Endothelial cell of umbilical vein (primary cell): ENCODE data around the gene KCNMA1. TPM values are rescaled to one million over a fixed set of nuclear protein-coding genes. Genes with fewer than 3 reads are reported as not detected.

ENCODE experiments used
- BruUV-seq: library from RNA; stranded (reverse); fragments of 400-500 nt; replicated peaks from 2 replicates; lab custom pipeline; 2021; lab: Mats Ljungman, UMichigan
- CTCF ChIA-PET: fragments of 300-600, 350-600 bp; sonication (Branson Sonifier 250); formaldehyde crosslinking; loops from one replicate; lab custom pipeline; 2021; ENCODE audit warnings: antibody characterized with exemption, inconsistent platforms; lab: Charles Lee
- POLR2A ChIA-PET: fragments of 300-600, 350-600 bp; sonication (Branson Sonifier 250); formaldehyde crosslinking; loops from one replicate; lab custom pipeline; 2021; ENCODE audit warnings: antibody characterized with exemption, inconsistent platforms; lab: Charles Lee
- DNase-seq: peaks from one replicate; pipeline ENCODE4 v3.0.0-alpha.2; 2011; ENCODE audit warnings: low read depth, low spot score
- FAIRE-seq: peaks from 2 replicates; lab custom pipeline; 2011; peaks lifted over from hg19 to GRCh38; lab: Jason Lieb, UNC
- H2AFZ ChIP-seq: 2 replicates; pipeline ENCODE4 v1.6.0; 2012; ENCODE audit warnings: low read depth, low read length, control low read depth, inconsistent platforms
- H3K27ac ChIP-seq: 2 replicates; pipeline ENCODE4 v1.5.1; 2011; ENCODE audit warnings: low read depth, mild to moderate bottlenecking, control low read depth, low read length, moderate library complexity; ENCODE audit not compliant: insufficient read depth
- H3K27me3 ChIP-seq, 2 experiments: 2 replicates each; pipeline versions ENCODE4 v1.6.0 to v1.6.1; 2011; ENCODE audit warnings: low read length in 2 of 2, mixed read lengths in 1 of 2; ENCODE audit not compliant: control insufficient read depth in 2 of 2, insufficient read depth in 2 of 2
- H3K36me3 ChIP-seq, 2 experiments: 2 replicates in 1 of 2; 3 replicates in 1 of 2; pipeline ENCODE4 v1.5.1; 2011; ENCODE audit warnings: low read length in 2 of 2, mild to moderate bottlenecking in 1 of 2, moderate library complexity in 1 of 2; ENCODE audit not compliant: control insufficient read depth in 2 of 2, insufficient read depth in 2 of 2; ENCODE audit errors: extremely low read depth in 1 of 2
- H3K4me1 ChIP-seq: 3 replicates; pipeline ENCODE4 v1.5.1; 2011; ENCODE audit warnings: mild to moderate bottlenecking, low read length; ENCODE audit not compliant: control insufficient read depth, insufficient read depth; ENCODE audit errors: extremely low read depth
- H3K4me2 ChIP-seq: 2 replicates; pipeline ENCODE4 v1.6.1; 2011; ENCODE audit warnings: low read length, control low read depth, mixed read lengths; ENCODE audit not compliant: insufficient read depth
- H3K4me3 ChIP-seq, 3 experiments: fragments of 200-600 bp in 1 of 3; sonication (generic), shearing (Covaris generic) in 1 of 3; replicated peaks in 1 of 3; 2 replicates each; pipeline ENCODE4 v1.5.1; 2011 to 2016; ENCODE audit warnings: control low read depth in 3 of 3, low read length in 3 of 3, mild to moderate bottlenecking in 2 of 3, inconsistent platforms in 1 of 3, low read depth in 1 of 3, moderate library complexity in 1 of 3; ENCODE audit not compliant: insufficient read depth in 1 of 3
- H3K79me2 ChIP-seq: 2 replicates; pipeline ENCODE4 v1.6.0; 2012; ENCODE audit warnings: low read length, inconsistent platforms; ENCODE audit not compliant: control insufficient read depth, insufficient read depth
- H3K9ac ChIP-seq: replicated peaks from 2 replicates; pipeline ENCODE3; 2011; ENCODE audit warnings: low read length, control low read depth; ENCODE audit not compliant: insufficient read depth; ENCODE audit errors: extremely low read depth
- H3K9me1 ChIP-seq: replicated peaks from 3 replicates; pipeline ENCODE4 v1.6.0; 2011; ENCODE audit warnings: mild to moderate bottlenecking, low read length; ENCODE audit not compliant: control insufficient read depth, insufficient read depth; ENCODE audit errors: extremely low read depth
- H3K9me3 ChIP-seq: replicated peaks from 2 replicates; pipeline ENCODE4 v1.5.1; 2012; ENCODE audit warnings: low read length, inconsistent platforms; ENCODE audit not compliant: control insufficient read depth, insufficient read depth
- H4K20me1 ChIP-seq: replicated peaks from 2 replicates; pipeline ENCODE3; 2011; ENCODE audit warnings: mild to moderate bottlenecking, low read length; ENCODE audit not compliant: control insufficient read depth, insufficient read depth; ENCODE audit errors: extremely low read depth
- EZH2 ChIP-seq: IDR thresholded peaks from 2 replicates; pipeline ENCODE4 v1.6.1; 2012; ENCODE audit warnings: borderline replicate concordance, low read depth, mild to moderate bottlenecking, moderate library complexity, low read length, inconsistent platforms; ENCODE audit not compliant: severe bottlenecking
- FOS ChIP-seq: IDR thresholded peaks from 2 replicates; pipeline ENCODE4 v1.6.1; 2011; ENCODE audit warnings: mild to moderate bottlenecking, low read length, moderate library complexity, borderline replicate concordance; ENCODE audit not compliant: insufficient read depth
- GATA2 ChIP-seq: IDR thresholded peaks from 2 replicates; pipeline ENCODE4 v1.7.0; 2011; ENCODE audit warnings: low read depth, mild to moderate bottlenecking, moderate library complexity, mixed read lengths, low read length; ENCODE audit not compliant: insufficient read length, insufficient read depth
- JUN ChIP-seq: IDR thresholded peaks from 2 replicates; pipeline ENCODE4 v1.6.1; 2011; ENCODE audit warnings: borderline replicate concordance, low read depth; ENCODE audit not compliant: insufficient read length, insufficient read depth
- MYC ChIP-seq: IDR thresholded peaks from one replicate; pipeline ENCODE4 v1.6.1; 2011; ENCODE audit warnings: mild to moderate bottlenecking, low read depth, low read length
- POLR2A ChIP-seq: IDR thresholded peaks from 2 replicates; pipeline ENCODE4 v1.6.1; 2012; ENCODE audit warnings: low read depth, mild to moderate bottlenecking, control low read depth, low read length
- POLR2AphosphoS5 ChIP-seq: IDR thresholded peaks from 2 replicates; pipeline ENCODE4 v1.6.1; 2012; ENCODE audit warnings: low read depth, mild to moderate bottlenecking, control low read depth, low read length, moderate library complexity; ENCODE audit not compliant: insufficient read depth
- dilution Hi-C: fragments of 300-500 bp; cut with MboI; formaldehyde crosslinking; loops from one replicate; pipeline ENCODE4 v1.15.0; 2019; ENCODE audit warnings: low sequenced_read_pairs; ENCODE audit not compliant: extremely low pct_ligation_motif_present
- intact Hi-C: fragments of 100-400 bp; cut with micrococcal nuclease; formaldehyde crosslinking; loops from one replicate; pipeline ENCODE4 v1.10.0; 2022
- polyA plus RNA-seq, 4 experiments: library from polyadenylated mRNA; depleted of rRNA in 3 of 4; stranded (reverse) in 3 of 4; unstranded in 1 of 4; fragments of >200 nt; gene quantifications; 2 replicates each; pipeline versions ENCODE4 v1.2.1 to v1.2.3, GENCODE V29; 2011 to 2012; ENCODE audit warnings: missing spikeins in 1 of 4
- total RNA-seq: library from RNA; stranded (reverse); gene quantifications from 2 replicates; pipeline ENCODE4 v1.2.3, GENCODE V29; 2021
- TF ChIP-seq, protein P1 (sequence below), 2 donors: IDR thresholded peaks; 1 replicate in 1 of 2; 2 replicates in 1 of 2; pipeline ENCODE4 v1.5.1; 2011; ENCODE audit warnings: low read length in 2 of 2, mild to moderate bottlenecking in 2 of 2, moderate library complexity in 2 of 2, control low read depth in 1 of 2, inconsistent platforms in 1 of 2, low read depth in 1 of 2; ENCODE audit not compliant: insufficient read depth in 1 of 2; ENCODE audit errors: extremely low read depth in 1 of 2
- TF ChIP-seq, protein P2 (sequence below): IDR thresholded peaks from 2 replicates; pipeline ENCODE4 v1.6.1; 2011; ENCODE audit not compliant: insufficient read depth, insufficient read length

Gene KCNMA1
- total and polyA plus RNA-seq, 2 donors (not counting 3 experiments of a cell fraction or from before 2014, with no cell fraction given): 0.10 to 0.82 TPM

DNA sequence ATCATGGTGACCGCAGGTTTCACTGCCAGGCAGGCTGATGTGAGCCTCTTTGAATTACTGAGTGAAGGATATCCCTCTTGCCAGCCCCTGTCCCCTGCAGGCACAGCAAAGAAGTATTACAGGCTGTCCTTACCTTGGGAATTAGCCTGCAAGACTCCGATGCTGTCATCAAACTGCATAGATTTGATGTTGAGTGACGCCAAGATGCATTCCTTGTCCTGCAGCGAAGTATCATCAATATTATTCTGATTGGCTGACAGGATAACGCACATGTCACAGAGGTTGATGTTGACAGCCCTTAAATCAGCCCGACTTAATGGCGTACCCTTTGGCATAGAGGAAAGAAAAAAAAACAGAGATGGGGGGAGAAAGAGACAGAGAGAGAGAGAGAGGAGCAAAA, 693.0 kb downstream of the KCNMA1 start:
- H3K79me2 ChIP-seq: no peaks in the 10 kb centered on the region
- no peak overlapping the region for H3K9ac ChIP-seq
- TF ChIP-seq POLR2A: no peak
- TF ChIP-seq, protein P1, sequence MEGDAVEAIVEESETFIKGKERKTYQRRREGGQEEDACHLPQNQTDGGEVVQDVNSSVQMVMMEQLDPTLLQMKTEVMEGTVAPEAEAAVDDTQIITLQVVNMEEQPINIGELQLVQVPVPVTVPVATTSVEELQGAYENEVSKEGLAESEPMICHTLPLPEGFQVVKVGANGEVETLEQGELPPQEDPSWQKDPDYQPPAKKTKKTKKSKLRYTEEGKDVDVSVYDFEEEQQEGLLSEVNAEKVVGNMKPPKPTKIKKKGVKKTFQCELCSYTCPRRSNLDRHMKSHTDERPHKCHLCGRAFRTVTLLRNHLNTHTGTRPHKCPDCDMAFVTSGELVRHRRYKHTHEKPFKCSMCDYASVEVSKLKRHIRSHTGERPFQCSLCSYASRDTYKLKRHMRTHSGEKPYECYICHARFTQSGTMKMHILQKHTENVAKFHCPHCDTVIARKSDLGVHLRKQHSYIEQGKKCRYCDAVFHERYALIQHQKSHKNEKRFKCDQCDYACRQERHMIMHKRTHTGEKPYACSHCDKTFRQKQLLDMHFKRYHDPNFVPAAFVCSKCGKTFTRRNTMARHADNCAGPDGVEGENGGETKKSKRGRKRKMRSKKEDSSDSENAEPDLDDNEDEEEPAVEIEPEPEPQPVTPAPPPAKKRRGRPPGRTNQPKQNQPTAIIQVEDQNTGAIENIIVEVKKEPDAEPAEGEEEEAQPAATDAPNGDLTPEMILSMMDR (IDR thresholded peaks at IDR 0.05; ENCODE audit: extremely low read depth in 1 of 2, insufficient read depth in 1 of 2, low read depth in 1 of 2, low read length in 2 of 2): no peak
- no peak for TF ChIP-seq GATA2
- no peak for TF ChIP-seq POLR2AphosphoS5
- TF ChIP-seq, protein P2, sequence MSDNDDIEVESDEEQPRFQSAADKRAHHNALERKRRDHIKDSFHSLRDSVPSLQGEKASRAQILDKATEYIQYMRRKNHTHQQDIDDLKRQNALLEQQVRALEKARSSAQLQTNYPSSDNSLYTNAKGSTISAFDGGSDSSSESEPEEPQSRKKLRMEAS: no peak
- TF ChIP-seq EZH2: no peak
- TF ChIP-seq FOS: no peak
- no peak for TF ChIP-seq JUN
- TF ChIP-seq MYC: no peak
- no peaks in the 10 kb centered on the region for H3K36me3 ChIP-seq
- dilution Hi-C loops (no loop called here), intact Hi-C loops (no loop called here)
- no peak overlapping the region for H3K4me3 ChIP-seq
- H2AFZ ChIP-seq: no peak overlapping the region
- no peak for FAIRE-seq
- BruUV-seq: no TSS peak
- H3K9me1 ChIP-seq: no peaks in the 10 kb centered on the region
- H3K27me3 ChIP-seq: no peaks in the 10 kb centered on the region
- H3K27ac ChIP-seq: no peak overlapping the region
- ChIA-PET CTCF (no interaction called here), POLR2A (no interaction called here)
- no peak overlapping the region for H3K4me2 ChIP-seq
- H3K4me1 ChIP-seq: no peaks in the 10 kb centered on the region
- no peaks in the 10 kb centered on the region for H3K9me3 ChIP-seq
- no peak for DNase-seq
- no peaks in the 10 kb centered on the region for H4K20me1 ChIP-seq
